CD4-positive, alpha-beta T cell treated with Interleukin-15 for 4 hours (primary cell): ENCODE measurements around the gene PDZD8.
"Not testable (repeated sequence)": the region's sequence is repeated elsewhere in the genome, so short reads cannot be mapped to it uniquely, and the experiment has no call there.

ENCODE experiments used
- DNase-seq: peaks from one replicate; pipeline ENCODE4 v3.0.0-alpha.2; 2020; ENCODE audit warnings: low spot score

The PDZD8 gene

DNA sequence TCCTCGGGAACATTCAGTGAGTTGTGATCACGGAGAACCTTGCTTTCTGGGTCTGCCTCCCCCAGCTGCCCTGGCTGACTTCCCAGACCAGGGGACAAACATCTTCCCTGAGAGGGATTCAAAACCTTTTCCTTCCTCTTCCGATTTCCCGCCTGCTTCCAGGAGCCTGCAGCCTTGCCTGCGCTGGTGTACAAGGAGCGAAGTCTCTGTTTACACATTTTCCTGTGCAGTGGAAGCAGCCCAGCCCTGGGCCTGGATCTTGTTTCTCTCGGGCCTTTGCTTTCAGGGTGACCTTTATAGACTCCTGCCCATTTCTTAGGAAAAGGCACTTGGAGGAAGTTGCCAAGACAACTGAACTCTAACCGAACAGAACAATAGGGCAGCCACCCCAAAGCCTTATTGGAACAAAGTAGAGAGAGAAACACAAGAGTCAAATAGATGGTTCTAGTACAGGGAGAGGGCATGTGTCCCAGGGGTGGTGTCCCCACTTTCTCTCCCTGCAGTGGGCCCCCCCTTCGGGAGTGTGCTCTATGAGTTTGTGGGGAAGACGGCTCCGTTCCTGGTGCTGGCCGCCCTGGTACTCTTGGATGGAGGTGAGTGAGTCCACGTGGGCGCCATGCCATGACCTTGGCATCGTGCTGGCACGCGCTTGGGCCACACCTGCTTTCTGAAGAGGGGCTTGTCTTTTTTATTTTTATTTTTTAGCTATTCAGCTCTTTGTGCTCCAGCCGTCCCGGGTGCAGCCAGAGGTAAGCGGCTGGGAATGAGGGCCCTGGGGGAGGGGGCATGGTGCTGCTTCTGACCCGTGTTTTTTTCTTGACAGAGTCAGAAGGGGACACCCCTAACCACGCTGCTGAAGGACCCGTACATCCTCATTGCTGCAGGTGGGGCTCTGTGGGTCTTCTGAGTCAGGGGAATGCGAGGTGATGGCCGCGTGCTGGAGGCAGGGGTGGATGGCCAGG, 120.2 kb downstream of the PDZD8 start:
- no peak for DNase-seq

- DNase-seq: no peak
Measured at GRCh38 chr10:117254338-117254737, 120.9 kb downstream of the PDZD8 start.

DNA sequence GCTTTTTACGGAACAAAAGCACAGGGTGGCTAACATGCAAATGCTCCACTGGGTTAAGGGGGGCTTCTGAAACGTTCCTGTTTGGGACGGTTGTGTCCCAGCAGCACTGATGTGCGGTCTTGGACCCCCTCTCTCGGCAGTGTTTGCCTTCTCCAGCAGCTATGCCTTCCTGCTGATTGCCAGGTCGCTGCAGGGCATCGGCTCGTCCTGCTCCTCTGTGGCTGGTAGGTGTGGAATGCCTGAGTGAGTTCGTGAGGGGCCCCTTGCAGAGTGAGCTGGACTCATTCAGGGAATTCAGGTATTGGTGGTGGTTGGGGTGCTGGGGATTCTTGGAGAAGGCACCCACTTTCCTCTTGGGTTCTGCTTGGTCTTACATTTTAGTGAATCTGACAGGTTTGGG, 121.3 kb downstream of the PDZD8 start:
- no peak for DNase-seq

- no peak for DNase-seq
Measured at GRCh38 chr10:117250411-117250810, 124.8 kb downstream of the PDZD8 start.

DNA sequence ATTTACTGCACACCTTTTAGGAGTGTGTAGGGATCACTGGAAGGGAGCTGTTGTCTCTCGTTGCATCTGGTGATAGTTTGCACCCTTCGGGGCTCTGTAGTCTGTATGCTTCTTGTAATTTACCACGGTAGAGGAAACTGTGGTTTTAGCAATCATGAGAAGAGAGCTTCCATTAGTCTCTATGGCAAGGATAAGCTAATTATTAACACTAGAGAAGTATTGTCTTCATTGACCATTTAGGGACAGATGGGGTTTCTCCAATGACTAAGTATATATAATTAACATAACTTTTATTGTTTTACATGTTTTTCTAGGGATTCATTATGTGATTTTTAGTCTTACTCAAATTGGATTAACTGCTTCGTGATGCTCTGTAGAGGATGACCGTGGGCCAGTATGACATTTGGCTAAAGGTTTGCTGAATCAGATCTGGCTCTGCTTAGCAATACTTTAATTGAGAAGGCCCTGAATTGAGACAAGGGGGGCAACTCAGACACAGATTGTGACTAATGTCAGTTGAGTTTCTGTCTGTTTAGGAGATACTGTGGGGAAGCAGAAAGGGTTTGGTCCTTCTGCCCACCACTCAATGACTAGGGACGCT, 125.6 kb downstream of the PDZD8 start:
- DNase-seq: no peak

GRCh38 chr10:117248750-117249465, 126.3 kb downstream of the PDZD8 start:
- no peak for DNase-seq

DNA sequence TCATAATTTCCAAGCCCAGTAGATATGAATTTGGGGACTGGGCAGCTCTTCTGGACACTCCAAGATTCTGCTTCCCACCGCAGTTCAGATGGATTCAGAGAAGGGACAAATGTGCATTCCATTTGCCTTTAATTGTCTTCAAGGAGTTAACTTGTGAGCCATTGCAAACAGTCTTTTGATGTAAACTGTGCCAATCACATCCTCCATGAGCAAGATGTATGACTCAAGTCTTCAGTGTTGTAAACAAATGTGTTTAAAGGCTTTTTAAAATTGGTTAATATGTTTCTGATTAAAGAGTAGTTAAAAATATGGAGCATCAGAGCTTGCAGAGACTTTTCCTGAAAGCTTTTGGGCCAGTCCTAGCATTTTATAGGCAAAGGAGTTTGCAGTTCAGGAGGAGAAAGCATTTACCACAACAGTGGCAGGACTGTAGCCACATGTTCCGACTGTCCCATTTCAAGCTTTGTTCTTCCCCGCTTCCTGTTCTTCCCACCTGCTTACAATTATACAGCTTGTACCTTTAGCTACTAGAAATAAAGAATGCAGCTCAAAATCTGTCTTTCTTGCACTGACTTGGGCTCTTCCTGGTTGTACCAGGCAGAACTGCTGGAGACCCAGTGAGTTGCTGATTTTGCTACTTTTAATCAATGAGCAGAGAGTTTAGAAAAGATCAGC, 128.1 kb downstream of the PDZD8 start:
- no peak for DNase-seq

- DNase-seq: no peak
Measured at GRCh38 chr10:117242463-117242832, 132.8 kb downstream of the PDZD8 start.

DNA sequence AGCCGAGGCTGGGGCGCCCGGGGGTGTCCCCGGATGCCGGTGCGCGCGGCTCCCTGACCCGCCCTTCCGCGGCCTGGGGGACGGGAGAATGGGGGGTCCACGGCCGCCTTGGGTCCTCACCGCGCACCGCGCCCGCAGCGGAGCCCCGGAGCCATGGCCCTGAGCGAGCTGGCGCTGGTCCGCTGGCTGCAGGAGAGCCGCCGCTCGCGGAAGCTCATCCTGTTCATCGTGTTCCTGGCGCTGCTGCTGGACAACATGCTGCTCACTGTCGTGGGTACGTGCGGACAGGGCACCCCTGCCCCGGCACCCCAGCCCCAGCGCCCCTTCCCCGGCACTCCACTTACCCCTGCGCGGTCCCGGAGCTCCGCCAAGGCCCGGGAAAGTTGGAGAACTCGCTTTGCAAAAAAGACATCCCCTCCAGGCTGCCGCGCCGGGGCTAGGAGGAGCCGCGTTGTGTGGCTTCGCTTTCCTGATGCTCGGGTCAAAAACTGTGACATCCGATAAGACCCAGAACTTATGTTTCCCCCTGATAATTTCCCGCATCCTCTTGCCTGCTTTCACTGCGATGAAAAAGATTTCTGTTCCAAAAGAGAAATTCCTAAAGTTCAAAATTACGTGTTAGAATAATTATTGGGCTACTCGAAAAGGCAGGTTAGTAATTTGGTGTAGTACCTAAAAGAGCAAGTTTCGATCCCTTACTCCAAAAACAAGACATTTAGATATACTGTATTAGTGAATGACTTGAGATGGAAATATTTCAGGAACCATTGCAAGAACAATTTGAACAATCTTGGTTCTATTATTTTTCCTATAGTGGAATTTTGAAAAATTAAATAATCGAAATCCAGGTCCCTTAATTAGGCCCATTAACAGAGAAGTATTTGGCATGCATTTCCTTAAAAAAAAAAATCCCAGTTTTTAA, 133.4 kb downstream of the PDZD8 start:
- no peak for DNase-seq

DNA sequence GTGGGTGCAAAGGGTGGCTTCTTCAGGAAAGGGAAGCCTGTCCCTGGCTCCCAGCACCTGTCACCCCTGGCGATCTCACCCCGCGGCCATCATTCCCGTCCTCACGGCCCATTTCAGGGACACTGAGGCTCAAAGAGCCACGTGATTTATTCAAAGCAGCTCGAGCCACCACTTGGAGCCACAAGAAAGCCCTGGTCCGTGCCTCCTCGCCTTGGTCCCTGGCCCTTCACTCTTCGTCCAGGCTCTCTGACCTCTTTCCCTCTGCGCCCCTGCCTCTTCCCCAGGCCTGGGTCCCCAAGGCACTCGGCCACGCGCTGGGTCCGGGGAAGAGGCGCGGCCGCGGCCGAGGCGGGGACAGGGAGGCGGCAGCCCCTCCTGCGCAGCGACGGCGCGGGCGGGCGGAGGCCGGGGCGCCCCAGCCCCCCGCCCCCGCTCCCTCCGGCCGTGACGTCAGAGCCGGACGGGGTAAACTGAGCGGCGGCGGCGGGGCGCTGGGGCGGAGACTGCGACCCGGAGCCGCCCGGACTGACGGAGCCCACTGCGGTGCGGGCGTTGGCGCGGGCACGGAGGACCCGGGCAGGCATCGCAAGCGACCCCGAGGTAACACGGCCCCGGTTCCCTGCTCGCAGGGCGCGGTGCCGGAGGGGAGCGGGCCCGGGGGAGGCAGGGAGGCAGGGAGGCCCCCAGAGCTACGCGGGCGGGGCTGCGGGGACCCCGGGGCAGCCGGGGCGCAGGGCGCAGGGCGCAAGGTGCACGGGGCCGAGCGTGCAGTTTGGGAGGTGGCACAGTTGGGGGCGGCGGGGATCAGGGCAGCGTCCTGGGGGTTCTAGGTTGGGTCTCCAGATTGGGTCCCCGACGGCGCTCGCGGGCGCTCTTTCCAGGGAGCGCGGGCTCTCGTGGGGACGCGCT, 134.4 kb downstream of the PDZD8 start, which contains the start of gene SLC18A2:
SLC18A2 (plus strand) TSS at position 494 of the 909 bp plus-strand sequence. CDS start 580 bp downstream, outside the sequence.
- DNase-seq: no peak

- no peak for DNase-seq
Measured at GRCh38 chr10:117239721-117240620, 135.3 kb downstream of the PDZD8 start.

DNA sequence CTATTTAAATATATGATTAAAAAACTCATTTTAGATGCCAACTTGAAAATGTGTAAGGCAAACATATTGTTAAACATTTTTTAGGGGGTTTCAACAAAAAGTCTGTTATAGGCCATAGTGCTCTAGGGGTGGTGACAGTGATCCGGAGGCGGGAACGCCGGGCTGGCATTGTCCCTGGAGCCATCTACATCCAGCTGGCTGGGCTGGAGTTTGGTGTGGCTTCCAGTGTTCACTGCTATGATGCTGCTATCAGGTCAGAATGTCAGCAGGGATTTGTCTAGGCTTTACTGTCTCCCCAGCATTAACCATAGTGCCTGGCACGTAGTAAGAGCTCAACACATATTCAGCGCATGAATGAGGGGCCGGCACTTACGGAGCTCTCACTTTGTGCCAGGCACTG, 136.2 kb downstream of the PDZD8 start:
- no peak for DNase-seq

DNA sequence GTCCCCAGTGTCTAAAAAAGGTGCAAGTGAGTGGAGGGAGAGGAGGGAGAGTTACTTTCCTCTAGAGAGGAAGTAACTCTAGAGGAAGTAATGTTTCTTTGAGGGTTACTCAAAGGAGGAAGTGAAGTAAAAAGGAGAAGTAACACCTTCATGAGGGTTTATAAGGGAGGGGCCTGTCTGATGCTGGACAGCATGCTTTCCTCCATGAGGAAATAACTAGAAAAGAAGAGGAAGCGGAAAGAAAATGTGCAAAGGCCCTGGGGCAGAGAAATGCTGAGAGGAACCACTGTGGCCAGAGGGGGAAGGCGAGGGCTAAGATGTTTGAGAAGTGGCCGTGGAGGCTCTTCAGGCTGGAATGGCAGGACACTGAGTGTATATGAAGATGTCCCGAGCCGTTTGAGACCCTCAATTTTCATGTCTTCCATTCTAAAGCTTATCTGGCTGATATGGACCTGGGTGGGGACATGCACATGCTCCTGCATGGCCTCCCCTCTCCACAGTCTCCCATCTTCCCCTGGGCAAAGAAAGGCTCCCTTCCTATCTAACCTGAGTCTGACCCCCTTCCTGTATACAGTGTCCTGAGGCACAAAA, 137.7 kb downstream of the PDZD8 start:
- DNase-seq: no peak

DNA sequence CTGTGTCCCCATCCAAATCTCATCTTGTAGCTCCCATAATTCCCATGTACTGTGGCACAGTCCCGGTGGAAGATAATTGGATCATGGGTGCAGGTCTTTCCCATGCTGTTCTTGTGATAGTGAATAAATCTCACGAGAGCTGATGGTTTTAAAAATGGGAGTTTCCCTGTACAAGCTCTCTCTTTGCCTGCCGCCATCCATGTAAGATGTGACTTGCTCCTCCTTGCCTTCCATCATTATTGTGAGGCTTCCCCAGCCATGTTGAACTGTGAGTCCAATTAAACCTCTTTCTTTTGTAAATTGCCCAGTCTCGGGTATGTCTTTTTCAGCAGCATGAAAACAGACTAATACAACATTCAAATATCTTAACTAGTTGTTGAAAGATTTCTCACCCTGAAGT, 145.1 kb downstream of the PDZD8 start:
- DNase-seq: not testable (repeated sequence)

GRCh38 chr10:117228210-117228609, 147.0 kb downstream of the PDZD8 start:
- DNase-seq: no peak
